ENCODE results near the gene EFNA3.

The EFNA3 gene

DNA sequence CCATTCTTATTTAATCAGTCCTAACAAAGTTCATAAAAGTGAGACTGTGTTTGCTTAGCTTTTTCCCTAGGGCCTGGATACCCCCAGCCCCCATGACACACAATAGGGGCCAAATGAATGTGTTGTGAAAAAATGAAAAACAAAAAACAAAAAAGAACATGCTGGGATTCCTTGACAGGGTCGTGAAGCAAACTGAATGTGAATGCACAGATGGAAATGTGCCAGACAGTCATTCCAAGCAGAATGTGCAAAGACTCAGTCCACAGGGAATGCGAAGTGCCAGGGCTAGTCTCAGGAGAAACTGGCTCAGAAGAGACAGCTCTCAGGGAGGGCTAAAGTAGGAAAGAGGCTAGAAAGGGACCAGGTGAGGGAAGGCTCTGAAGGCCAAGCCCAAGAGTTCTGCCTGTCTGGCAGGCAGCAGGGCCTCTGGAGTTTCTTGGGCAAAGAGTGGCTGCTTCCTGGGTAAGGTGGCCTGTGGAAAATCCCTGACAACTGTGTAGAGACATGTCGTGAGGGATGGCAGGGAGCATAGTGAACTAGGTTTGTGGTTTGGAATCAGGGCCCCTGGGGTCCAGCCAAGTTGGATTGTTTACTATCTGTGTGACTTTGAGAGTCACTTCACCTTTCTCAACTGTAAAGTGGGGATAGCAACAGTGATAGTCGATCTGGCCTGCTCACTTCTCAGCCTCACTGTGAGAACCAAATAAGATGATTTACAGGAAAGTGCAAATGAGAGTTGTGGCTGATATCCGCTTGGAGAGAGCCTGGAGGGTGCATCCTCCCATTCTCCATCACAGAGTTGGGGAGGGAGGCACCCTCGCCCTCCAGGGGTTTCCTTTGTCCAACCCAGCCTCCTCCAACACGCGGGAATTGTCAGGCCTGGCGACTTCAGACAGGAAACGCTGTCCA, 28.7 kb upstream of the EFNA3 start:
- no peak for FAIRE-seq

DNA sequence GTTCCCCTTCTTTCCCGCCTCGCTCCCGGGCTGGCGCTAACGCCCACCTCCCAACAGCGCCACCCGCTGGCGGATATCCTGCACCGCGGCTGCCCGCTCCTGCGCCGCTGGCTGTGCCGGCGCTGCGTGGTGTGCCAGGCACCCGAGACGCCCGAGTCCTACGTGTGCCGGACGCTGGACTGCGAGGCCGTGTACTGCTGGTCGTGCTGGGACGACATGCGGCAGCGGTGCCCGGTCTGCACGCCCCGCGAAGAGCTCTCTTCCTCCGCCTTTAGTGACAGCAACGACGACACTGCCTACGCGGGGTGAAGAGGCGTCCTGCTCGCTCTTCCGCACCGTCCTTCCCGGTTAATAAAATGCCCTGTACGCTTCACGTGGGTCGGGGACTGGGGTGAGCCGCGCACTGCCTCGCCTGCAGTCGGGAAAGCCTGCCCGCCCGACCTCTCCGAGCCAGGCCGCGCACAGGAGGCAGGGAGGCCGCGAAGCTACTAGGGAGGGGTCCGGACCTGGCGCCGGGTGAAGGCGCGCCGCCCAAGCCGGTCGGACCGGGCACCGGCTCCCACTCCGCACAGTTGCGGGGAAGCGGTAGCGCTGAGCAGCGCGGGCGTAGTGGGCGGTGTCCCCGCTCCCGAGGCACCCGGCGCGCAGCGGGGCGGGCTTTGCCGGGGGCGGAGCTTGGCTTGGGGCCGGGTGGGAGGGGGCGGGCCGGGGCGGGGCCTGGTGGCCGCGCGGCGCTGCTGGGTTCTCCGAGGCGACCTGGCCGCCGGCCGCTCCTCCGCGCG, 27.9 kb upstream of the EFNA3 start, which contains the start of gene ADAM15:
Gene ADAM15 (plus strand): TSS at position 757 of the 782 bp plus-strand sequence. CDS start 71 bp downstream, outside the sequence.
- no peak for FAIRE-seq

DNA sequence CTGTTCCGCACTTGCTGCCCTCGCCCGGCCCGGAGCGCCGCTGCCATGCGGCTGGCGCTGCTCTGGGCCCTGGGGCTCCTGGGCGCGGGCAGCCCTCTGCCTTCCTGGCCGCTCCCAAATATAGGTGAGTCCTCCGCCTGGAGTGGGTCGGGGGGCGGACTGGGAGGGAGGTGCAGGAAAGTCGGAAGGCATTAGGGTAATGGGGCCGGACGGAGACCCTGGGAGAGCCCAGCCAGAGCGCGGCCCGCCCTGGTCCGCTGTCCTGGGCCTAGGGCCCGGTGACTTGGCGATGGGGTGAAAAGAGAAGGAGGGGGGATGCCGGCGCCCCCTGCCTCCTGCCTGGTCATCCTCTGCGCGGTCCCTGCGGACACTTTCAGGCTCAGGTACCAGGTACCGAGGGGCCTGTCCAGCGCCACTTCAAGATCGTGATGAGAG, 27.3 kb upstream of the EFNA3 start:
- FAIRE-seq = no peak

DNA sequence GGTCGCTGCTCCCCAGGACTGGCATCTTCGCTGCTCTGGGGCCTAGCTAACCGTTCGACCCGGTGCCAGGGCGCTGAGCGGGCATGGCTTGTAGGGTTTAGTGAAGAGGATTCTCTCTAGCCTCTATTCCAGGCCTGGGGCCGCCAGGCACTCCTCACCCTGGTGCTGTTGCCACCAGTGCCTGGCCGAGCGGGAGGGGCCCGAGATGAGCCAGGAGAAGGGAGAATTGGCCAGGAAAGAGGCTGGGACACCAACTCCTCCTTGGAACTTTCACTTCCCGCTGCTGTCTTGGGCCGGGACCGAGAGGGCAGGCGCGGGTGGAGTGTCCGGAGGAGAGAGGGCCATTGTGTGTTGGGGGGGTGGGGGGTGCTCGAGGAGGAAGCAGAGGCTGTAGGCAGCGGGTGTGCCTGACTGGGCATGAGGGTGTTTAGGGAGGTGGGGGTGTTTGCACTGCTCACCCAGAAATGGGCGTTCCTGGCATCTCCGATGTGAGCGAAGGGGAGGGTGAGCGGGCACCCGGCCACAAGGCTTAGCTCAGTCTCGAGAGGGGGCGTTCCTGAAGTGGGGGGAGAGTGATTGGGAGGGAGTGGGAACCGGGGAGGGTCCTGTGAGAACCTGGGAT, 26.7 kb upstream of the EFNA3 start:
- no peak for FAIRE-seq

DNA sequence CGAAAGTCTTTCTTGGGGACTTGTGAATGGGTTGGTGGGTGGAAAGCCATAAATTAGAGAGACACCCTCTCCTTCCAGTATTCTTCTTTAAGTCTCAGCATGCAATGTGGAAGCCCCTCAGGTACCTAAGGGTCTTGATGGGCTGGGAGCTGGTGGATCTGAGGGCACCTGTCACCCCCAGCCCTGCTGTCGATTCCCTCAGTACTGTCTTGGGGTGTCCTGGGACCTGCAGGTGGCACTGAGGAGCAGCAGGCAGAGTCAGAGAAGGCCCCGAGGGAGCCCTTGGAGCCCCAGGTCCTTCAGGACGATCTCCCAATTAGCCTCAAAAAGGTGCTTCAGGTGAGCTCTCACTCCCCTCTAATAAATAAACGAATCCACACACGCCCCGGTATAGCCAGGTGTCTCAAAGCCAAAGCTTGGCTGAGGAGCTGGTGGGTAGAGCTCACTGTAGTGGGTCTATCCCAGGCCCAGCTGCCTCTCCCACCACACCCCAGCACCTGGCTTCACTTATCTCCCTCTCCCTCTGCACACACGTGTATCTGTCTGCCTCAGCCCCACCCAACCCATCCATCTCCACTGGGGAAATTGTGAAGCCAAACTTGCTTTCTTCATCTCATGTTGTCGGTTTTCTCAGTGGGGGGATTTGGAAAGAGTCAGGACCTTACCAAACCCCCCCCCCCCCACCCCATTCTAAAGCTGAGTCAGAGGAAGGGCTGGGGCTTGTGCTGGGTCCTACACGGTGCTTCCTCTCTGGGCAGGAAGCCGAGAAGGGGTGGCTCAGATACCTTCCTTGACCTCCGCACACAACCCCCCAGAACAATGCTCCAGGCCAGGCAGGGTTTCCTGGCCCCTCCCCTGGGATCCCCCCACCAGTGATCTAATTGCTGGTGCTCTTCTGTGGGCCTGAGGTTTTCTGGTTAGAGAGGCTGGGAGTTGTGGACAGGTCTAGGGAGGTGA, 25.9 kb upstream of the EFNA3 start:
- no peak for FAIRE-seq

DNA sequence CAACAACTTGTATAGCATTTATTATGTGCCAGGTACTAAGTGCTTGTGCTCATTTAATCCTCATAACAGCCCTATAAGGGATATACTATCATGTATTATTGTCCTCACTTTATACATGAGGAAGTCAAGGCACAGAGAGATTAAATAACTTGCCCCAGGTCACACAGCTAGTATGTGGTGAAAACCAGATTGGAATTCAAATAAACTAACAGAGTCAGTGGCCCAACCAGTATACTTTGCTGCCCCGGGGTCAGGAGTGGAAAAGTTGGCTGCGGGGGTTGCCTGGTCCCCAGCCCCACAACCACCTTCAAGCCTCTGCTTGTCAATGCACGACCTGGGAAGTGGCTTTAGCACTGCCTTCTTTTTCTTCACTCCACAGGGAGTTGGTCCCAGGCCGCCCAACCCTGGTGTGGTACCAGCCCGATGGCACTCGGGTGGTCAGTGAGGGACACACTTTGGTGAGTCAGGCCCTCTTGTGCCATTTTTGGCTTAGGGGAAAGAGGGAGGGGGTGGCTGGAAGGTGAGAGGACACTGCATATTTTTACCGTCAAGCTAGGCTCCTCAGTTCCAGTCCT, 25.0 kb upstream of the EFNA3 start:
- no peak for FAIRE-seq

DNA sequence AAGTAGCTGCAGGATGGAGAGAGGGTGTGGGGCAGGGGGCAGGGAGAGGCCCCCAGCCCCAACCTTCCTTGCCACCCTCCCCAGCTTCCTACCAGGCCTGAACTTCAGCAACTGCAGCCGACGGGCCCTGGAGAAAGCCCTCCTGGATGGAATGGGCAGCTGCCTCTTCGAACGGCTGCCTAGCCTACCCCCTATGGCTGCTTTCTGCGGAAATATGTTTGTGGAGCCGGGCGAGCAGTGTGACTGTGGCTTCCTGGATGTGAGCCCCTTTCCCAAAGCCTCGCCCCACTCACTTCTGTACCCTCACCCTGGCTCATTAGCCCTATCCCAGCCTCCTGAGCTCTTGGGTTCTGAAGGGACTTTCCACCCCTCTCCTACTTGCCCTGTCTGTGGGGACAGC, 21.5 kb upstream of the EFNA3 start:
- no peak for FAIRE-seq

DNA sequence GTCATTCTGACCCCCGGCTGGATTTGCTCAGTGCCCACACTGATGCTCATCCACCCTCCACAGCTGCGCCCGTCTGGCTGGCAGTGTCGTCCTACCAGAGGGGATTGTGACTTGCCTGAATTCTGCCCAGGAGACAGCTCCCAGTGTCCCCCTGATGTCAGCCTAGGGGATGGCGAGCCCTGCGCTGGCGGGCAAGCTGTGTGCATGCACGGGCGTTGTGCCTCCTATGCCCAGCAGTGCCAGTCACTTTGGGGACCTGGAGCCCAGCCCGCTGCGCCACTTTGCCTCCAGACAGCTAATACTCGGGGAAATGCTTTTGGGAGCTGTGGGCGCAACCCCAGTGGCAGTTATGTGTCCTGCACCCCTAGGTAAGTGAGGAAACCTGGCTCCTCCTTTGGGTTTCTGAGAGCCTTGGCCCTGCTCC, 20.8 kb upstream of the EFNA3 start:
- no peak for FAIRE-seq

DNA sequence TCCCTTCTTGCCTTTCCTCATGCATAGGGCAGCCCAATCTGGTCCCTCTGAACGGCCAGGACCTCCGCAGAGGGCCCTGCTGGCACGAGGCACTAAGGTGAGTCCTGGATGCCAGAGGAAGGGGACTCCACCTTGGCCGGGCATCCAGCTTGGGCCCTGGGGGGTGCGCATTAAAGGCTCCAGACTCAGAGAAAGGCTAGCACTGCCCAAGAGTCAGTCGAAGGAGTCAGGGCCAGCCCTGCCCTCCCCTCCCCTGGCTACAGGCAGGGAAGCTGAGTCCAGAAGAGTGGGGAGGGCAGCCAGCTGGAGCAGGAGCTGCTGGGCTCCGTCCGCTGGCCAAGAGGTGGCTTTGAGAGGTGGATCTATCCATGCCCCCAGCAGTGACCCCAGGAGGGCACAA, 17.9 kb upstream of the EFNA3 start:
- FAIRE-seq = no peak

DNA sequence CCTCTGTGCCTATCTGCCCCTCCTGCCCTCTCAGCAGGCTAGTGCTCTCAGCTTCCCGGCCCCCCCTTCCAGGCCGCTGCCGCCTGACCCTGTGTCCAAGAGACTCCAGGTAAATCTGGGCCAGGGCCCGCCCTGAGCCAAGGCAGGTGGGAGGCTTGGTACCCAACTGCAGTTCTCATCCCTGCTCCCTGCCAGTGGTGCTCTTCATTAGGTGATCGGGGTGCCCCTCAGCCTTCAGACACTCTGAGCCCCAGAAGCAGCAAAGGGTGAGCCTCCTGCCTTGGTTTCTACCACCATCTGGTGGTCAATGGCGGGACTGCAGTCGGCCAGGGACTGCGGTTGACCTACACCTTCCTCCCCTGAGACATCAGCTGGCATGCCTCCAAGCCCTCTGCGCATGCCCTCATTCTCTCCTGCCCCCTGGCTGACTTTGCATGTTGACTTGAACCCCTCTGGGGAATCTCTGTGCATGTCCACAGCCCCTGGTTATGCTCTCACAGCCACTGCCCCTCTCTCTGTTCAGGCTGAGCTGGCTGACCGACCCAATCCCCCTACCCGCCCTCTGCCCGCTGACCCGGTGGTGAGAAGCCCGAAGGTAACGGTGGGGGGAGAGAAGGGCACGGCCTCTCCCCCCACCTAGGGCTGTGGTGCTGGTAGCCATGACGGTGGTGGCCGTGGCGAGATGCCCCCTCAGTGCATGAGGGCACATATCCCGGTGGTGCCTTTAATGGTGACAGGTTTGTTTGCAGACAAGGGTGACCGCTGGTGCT, 17.1 kb upstream of the EFNA3 start:
- no peak for FAIRE-seq

DNA sequence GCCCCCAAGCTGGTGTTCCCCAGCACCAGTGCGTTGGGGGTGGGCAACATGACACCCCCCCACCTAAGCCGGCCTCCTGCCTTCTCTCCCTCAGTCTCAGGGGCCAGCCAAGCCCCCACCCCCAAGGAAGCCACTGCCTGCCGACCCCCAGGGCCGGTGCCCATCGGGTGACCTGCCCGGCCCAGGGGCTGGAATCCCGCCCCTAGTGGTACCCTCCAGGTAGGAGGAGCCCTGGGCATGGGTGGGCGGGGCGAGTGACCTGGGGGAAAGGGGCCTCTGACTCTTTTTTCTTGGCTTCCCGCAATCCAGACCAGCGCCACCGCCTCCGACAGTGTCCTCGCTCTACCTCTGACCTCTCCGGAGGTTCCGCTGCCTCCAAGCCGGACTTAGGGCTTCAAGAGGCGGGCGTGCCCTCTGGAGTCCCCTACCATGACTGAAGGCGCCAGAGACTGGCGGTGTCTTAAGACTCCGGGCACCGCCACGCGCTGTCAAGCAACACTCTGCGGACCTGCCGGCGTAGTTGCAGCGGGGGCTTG, 16.4 kb upstream of the EFNA3 start:
- FAIRE-seq = no peak

DNA sequence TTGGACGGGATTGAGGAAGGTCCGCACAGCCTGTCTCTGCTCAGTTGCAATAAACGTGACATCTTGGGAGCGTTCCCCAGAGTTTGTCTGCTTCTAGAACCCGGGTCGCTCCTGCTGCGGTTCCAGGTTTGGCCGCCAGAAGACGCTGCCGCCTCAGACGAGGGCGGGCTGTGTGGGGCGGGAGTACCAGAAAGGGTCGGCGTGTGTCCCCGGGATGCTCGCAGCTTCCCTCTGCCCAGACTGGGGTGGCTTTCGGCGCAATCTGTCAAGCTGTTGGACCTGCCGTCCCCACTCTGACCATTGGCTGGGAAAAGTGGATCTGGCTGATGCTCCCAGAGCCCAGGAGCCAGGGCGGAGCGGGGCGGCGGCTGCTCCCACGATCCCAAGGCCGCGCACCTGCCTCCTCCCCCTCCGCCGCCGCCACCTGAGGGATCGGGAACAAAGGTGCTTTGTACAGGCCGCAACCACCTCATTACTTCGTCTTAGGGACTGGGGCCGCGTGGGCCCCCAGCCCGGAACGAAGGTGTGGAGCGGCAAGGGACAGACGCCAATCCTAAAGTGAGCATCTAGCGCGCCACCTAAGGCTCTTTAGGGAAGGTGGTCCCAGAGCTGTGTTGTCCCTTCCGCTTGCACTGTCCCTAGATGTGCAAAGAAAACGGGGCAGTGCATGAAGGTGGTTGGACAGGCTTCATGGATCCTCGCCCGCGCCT, 15.8 kb upstream of the EFNA3 start:
- FAIRE-seq = no peak

DNA sequence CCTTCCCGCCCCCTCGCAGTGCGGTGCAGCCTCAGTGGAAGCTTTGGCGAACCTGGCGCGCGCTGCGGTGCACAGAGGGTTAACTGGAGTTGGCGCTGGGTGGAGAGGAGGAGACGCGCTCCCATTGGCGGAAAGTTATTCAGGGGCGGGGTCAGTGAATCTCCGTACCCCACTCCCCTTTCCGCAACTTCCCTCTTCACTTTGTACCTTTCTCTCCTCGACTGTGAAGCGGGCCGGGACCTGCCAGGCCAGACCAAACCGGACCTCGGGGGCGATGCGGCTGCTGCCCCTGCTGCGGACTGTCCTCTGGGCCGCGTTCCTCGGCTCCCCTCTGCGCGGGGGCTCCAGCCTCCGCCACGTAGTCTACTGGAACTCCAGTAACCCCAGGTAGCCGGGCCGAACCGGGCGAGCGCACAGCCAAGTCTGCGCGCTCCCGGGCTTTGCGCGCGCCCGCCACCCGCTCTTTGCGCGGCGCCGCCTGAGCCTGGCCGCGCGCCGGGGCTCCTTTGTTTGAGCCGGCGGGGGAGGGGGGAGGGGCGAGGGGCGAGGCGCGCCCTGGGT, 15.0 kb upstream of the EFNA3 start, which contains the start of gene EFNA4:
Gene EFNA4 (plus strand): TSS at position 191 of the 561 bp plus-strand sequence. CDS start 84 bp downstream, at position 275.
- FAIRE-seq = no peak

DNA sequence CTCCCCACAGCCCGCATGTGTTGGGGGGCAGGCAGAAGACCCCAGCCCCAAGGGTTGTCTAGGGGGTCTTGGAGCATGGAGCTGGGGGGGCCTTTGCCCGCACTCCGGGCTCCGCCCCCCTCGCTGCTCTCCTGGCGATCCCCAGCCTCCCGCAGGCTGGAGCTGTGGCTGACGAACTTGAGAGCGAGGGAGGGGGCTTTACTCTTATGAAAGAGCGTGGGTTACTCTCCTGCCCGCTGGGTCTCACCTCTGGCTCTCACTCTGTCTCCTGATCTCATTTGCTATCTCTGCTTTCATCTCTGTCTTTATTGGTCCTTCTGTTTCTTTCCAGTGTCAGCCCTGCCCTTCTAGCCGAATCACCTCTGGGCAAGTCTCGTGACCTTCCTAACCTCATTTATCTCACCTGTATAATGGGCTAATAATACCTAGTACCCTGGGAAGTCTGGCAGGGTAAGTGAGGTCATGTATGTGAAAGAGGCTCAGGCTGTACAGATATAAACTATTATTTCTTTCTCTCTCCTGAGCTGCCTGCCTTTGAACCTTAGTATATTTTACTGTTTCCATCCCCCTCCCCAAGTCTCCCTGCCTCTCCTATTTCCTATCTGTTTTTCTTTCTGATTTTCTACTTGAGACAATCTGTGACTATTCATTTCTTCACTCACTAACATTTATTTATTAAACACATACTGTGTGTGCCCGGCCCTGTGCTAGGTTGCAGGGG, 14.4 kb upstream of the EFNA3 start:
- FAIRE-seq = no peak

DNA sequence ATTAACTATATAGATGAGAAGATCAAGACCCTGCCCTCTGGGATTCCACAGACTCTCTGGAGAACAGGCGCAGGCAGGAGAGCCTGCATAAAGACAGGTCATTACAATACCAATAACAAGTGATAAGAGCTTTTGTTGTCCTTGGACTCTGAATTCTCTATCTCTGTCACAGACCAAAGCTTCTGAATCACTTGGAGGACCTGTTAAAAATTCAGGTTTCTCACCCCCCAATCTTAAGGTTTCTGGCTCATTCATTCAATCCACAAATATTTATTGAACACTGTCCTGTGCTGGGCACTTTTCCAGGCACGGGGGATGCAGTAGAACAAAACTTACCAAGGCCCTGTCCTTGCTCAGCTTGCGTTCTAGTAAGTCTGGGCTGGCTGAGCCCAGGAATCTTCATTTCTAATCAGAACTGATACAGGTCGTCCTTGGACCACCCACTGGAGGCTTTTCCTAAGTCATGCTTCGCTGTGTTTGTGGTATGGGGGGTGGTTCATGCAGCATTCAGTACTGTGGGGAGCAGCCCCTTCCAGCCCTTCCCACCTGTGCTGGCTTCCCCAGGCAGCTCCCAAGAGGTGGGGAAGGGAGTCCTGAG, 13.7 kb upstream of the EFNA3 start:
- no peak for FAIRE-seq

DNA sequence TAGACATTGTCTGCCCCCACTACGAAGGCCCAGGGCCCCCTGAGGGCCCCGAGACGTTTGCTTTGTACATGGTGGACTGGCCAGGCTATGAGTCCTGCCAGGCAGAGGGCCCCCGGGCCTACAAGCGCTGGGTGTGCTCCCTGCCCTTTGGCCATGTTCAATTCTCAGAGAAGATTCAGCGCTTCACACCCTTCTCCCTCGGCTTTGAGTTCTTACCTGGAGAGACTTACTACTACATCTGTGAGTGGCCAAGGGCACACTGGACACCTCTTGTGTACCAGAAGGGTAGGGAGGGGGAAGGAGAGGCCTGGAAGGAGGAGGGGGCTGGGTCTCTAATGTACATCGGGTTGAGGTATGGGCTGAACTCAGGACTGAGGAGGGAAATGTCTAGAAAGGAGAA, 11.9 kb upstream of the EFNA3 start:
- FAIRE-seq = no peak

DNA sequence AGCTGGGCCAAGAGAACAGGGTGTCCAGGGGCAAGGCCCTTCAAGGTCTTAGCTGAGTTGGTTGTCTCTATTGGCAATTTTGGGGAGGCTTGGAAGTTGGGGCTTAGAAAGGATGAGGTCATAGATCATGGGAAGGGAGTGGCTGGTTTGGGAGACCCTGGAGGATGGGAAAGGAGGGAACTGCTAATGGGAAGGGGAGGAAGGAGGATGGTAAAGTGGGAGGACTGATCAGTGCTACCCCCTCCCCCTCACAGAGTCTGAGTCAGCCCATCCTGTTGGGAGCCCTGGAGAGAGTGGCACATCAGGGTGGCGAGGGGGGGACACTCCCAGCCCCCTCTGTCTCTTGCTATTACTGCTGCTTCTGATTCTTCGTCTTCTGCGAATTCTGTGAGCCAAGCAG, 10.0 kb upstream of the EFNA3 start:
- FAIRE-seq = no peak

DNA sequence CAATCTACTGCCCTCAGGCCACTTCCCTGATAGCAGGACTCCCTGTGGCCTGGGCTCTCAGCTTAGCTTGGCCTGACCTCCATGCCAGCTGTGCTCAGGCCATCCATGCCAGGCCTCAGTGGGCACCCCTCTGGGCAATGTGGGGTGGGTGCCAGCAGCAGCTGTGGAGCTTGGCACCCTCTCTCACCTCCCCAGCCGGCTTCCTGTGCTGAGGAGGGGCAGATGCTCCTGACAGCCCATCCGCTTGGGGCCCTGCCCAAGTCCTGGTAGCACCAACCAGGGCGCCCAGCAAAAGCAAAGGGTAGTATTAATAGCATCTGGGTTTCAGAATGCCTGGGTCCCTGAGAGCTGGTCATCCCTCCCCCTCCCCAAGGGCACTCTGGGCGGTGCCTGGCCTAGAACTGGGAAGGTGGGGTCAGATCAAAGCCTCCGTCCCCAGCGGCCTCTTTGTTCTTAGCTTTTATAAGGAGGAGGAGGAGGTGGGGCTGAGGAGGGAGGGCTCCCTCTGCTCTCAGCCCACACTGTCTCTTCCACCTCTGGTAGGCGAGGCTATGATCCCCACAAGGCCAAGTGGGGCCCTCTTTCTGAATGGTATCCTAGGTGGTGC, 9.0 kb upstream of the EFNA3 start:
- no peak for FAIRE-seq
